ENCODE data around the gene ARMC9.

The ARMC9 gene

GRCh38 chr2:231288590-231288989 is 90.2 kb downstream of the ARMC9 start:
- no peaks in the 10 kb centered on the region; the same call in 1 of the 2 replicates for H3K36me3 ChIP-seq (ENCODE audit: insufficient read depth, low read length)
- no peaks in the 10 kb centered on the region for H3K4me1 ChIP-seq (ENCODE audit: insufficient read depth, low read length)
- H3K9me3 ChIP-seq (ENCODE audit: control insufficient read depth, insufficient read depth, low read length), result no peaks in the 10 kb centered on the region
- no peak overlapping the region for H3K9ac ChIP-seq (ENCODE audit: low read depth, low read length)

- Histone ChIP-seq H3K9ac (ENCODE audit: low read depth, low read length) (no peak overlapping the region), H3K4me1 (ENCODE audit: insufficient read depth, low read length) (no peaks in the 10 kb centered on the region), H3K36me3 (ENCODE audit: insufficient read depth, low read length) (no peaks in the 10 kb centered on the region; the same call in 1 of the 2 replicates), H3K9me3 (ENCODE audit: control insufficient read depth, insufficient read depth, low read length) (no peaks in the 10 kb centered on the region)
Measured at GRCh38 chr2:231290321-231291015, 92.0 kb downstream of the ARMC9 start.

- H3K9me3 ChIP-seq (ENCODE audit: control insufficient read depth, insufficient read depth, low read length), result no peaks in the 10 kb centered on the region
- H3K9ac ChIP-seq (ENCODE audit: low read depth, low read length), result no peak overlapping the region
- H3K36me3 ChIP-seq (ENCODE audit: insufficient read depth, low read length), result no peaks in the 10 kb centered on the region; the same call in 1 of the 2 replicates
- H3K4me1 ChIP-seq (ENCODE audit: insufficient read depth, low read length), result peaks cover 3% of the 10 kb centered on the region
Measured at GRCh38 chr2:231292472-231293134, 94.2 kb downstream of the ARMC9 start.

- H3K9me3 ChIP-seq (ENCODE audit: control insufficient read depth, insufficient read depth, low read length), result no peaks in the 10 kb centered on the region
- H3K36me3 ChIP-seq (ENCODE audit: insufficient read depth, low read length), result no peaks in the 10 kb centered on the region; the same call in 1 of the 2 replicates
- no peak overlapping the region for H3K9ac ChIP-seq (ENCODE audit: low read depth, low read length)
- peaks cover 3% of the 10 kb centered on the region for H3K4me1 ChIP-seq (ENCODE audit: insufficient read depth, low read length)
Measured at GRCh38 chr2:231293163-231293562, 94.7 kb downstream of the ARMC9 start.

GRCh38 chr2:231294116-231294515 is 95.7 kb downstream of the ARMC9 start:
- peaks cover 3% of the 10 kb centered on the region for H3K4me1 ChIP-seq (ENCODE audit: insufficient read depth, low read length)
- H3K9me3 ChIP-seq (ENCODE audit: control insufficient read depth, insufficient read depth, low read length), result no peaks in the 10 kb centered on the region
- no peaks in the 10 kb centered on the region; the same call in 1 of the 2 replicates for H3K36me3 ChIP-seq (ENCODE audit: insufficient read depth, low read length)

GRCh38 chr2:231294571-231295362 is 96.3 kb downstream of the ARMC9 start:
- no peaks in the 10 kb centered on the region; the same call in 1 of the 2 replicates for H3K36me3 ChIP-seq (ENCODE audit: insufficient read depth, low read length)
- H3K9me3 ChIP-seq (ENCODE audit: control insufficient read depth, insufficient read depth, low read length), result no peaks in the 10 kb centered on the region
- H3K9ac ChIP-seq (ENCODE audit: low read depth, low read length), result no peak overlapping the region
- H3K4me1 ChIP-seq (ENCODE audit: insufficient read depth, low read length), result peaks cover 3% of the 10 kb centered on the region

More at GRCh38 chr2:231294116-231294515, 95.7 kb downstream of the ARMC9 start:
- no peak overlapping the region for H3K9ac ChIP-seq (ENCODE audit: low read depth, low read length)

- Histone ChIP-seq H3K36me3 (ENCODE audit: insufficient read depth, low read length) (no peaks in the 10 kb centered on the region; the same call in 1 of the 2 replicates), H3K9me3 (ENCODE audit: control insufficient read depth, insufficient read depth, low read length) (no peaks in the 10 kb centered on the region), H3K9ac (ENCODE audit: low read depth, low read length) (no peak overlapping the region), H3K4me1 (ENCODE audit: insufficient read depth, low read length) (peaks cover 3% of the 10 kb centered on the region)
Measured at GRCh38 chr2:231295363-231295655, 96.9 kb downstream of the ARMC9 start.

- H3K36me3 ChIP-seq (ENCODE audit: insufficient read depth, low read length), result no peaks in the 10 kb centered on the region; the same call in 1 of the 2 replicates
- H3K9me3 ChIP-seq (ENCODE audit: control insufficient read depth, insufficient read depth, low read length), result no peaks in the 10 kb centered on the region
- H3K4me1 ChIP-seq (ENCODE audit: insufficient read depth, low read length), result peaks cover 3% of the 10 kb centered on the region
- H3K9ac ChIP-seq (ENCODE audit: low read depth, low read length), result no peak overlapping the region
Measured at GRCh38 chr2:231296401-231296974, 98.1 kb downstream of the ARMC9 start.

- no peaks in the 10 kb centered on the region for H3K9me3 ChIP-seq (ENCODE audit: control insufficient read depth, insufficient read depth, low read length)
- no peak overlapping the region for H3K9ac ChIP-seq (ENCODE audit: low read depth, low read length)
- no peaks in the 10 kb centered on the region; the same call in 1 of the 2 replicates for H3K36me3 ChIP-seq (ENCODE audit: insufficient read depth, low read length)
- H3K4me1 ChIP-seq (ENCODE audit: insufficient read depth, low read length), result peaks cover 3% of the 10 kb centered on the region
Measured at GRCh38 chr2:231297108-231297908, 98.9 kb downstream of the ARMC9 start.

GRCh38 chr2:231298091-231298490 is 99.7 kb downstream of the ARMC9 start:
- Histone ChIP-seq H3K9me3 (ENCODE audit: control insufficient read depth, insufficient read depth, low read length) (no peaks in the 10 kb centered on the region), H3K4me1 (ENCODE audit: insufficient read depth, low read length) (peaks cover 3% of the 10 kb centered on the region), H3K36me3 (ENCODE audit: insufficient read depth, low read length) (no peaks in the 10 kb centered on the region), H3K9ac (ENCODE audit: low read depth, low read length) (no peak overlapping the region)

GRCh38 chr2:231299267-231299666 is 100.8 kb downstream of the ARMC9 start:
- H3K9me3 ChIP-seq (ENCODE audit: control insufficient read depth, insufficient read depth, low read length), result no peaks in the 10 kb centered on the region
- no peaks in the 10 kb centered on the region for H3K36me3 ChIP-seq (ENCODE audit: insufficient read depth, low read length)
- no peak overlapping the region for H3K9ac ChIP-seq (ENCODE audit: low read depth, low read length)
- H3K4me1 ChIP-seq (ENCODE audit: insufficient read depth, low read length), result peaks cover 3% of the 10 kb centered on the region

- Histone ChIP-seq H3K36me3 (ENCODE audit: insufficient read depth, low read length) (no peaks in the 10 kb centered on the region), H3K9ac (ENCODE audit: low read depth, low read length) (no peak overlapping the region), H3K9me3 (ENCODE audit: control insufficient read depth, insufficient read depth, low read length) (no peaks in the 10 kb centered on the region), H3K4me1 (ENCODE audit: insufficient read depth, low read length) (peaks cover 3% of the 10 kb centered on the region)
Measured at GRCh38 chr2:231300020-231300721, 101.7 kb downstream of the ARMC9 start.

GRCh38 chr2:231300722-231301076 is 102.3 kb downstream of the ARMC9 start:
- Histone ChIP-seq H3K9ac (ENCODE audit: low read depth, low read length) (no peak overlapping the region), H3K36me3 (ENCODE audit: insufficient read depth, low read length) (no peaks in the 10 kb centered on the region), H3K9me3 (ENCODE audit: control insufficient read depth, insufficient read depth, low read length) (no peaks in the 10 kb centered on the region), H3K4me1 (ENCODE audit: insufficient read depth, low read length) (peaks cover 3% of the 10 kb centered on the region)
